ENCODE measurements around the gene HOMER2.
"Not testable (repeated sequence)": the region's sequence is repeated elsewhere in the genome, so short reads cannot be mapped to it uniquely, and the experiment has no call there.

The HOMER2 gene

DNA sequence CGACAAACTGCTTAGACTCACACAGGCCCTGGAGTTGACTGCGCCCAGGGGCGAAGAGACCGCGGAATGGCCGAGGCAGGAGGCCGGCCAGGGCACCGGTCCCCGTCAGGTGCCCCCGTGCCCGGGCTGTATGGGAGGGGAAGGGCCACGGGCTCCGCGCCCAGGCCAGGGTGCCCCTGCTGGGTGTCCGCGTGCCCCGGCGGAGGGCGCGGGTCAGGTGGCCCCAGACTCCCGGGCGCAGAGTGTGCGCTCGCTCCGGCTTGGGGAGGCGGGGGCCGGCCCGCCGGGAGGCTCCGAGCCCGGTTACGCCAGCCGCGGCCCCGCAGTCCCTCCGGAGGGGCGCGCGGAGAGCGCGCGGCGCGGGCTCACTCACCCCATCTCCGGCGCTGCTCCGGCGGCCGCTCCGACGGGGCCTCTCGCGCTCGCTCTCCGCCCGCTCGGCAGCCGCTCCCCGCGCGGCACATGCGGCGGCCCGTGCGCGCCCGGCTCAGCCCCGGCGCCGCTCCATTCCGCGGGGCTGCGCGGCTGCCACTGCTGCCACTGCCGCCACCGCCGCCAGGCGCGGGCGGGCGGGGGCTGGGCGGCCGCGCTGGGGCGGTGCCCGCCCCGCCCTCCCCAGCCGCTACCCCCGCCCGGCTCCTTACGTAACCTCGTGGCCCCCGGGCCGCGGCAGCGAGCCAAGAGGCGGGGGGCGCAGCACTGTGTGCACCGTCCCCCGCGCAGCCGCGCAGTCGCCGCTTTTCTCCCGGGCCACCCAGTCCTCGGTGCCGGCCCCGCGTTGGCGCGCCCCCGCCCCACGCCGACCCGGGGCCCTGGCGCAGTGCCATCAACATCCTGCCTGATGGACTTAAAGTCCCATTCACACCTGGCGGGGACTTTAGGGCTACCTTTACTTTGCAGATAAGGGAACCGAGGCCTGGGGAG is at the start of gene HOMER2:
HOMER2 (minus strand) TSS at position 563 of the 924 bp plus-strand sequence; CDS start at position 378, 185 bp downstream.
- peak in 1 of 2 donors; percentile 3 for DNase-seq (ENCODE audit: low read depth in 2 of 2)

DNA sequence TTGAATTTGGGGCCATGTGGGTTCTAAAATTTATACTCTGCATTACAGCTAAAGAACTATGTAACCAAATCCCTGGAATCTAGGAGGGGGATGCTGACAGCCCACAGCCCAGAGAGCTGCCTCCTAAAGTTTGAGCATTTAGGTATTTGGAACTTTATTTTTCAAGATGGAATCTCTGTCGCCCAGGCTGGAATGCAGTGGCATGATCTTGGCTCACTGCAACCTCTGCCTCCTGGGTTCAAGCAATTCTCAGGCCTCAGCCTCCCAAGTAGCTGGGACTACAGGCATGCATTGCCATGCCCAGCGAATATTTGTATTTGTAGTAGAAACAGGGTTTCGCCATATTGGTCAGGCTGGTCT is 48.1 kb upstream of the HOMER2 start:
- not testable (repeated sequence) for DNase-seq (ENCODE audit: low read depth in 2 of 2)

DNA sequence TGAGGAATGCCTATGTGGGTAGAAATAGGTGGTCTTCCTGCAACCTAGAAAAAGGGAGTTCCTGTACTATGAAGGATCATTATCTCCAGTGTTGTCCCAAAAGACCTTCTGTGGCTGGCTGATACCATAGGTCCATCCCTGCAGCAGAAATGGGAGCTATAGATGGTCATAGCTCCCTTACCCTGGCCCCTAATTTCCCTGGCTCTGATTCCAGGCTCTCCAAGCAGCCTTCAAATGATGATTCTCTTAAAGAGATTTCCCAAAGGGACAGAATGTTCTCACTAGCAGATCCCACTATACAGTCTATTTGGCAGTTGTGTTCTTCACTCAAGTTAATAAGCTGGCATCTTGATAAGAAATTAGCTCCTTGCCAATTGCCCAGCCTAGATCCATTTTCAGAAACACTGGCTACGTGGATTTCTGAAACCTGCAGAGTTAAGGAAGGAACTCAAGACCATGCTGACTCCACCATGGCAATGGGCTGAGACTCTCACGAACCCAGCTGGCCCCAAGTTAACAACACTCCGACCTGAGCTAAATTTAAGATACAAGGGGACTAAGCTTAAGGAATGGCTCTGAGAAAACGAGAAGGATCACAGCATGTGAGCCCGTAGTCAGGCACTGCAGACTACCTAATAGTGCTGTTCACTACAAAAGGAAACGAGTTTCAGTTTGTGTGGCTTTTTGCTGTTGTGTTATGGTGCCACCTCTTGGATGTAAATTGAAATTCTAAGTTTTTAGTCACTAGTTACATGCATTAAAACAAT is 47.6 kb upstream of the HOMER2 start:
- DNase-seq (ENCODE audit: low read depth in 2 of 2), result no peak

DNA sequence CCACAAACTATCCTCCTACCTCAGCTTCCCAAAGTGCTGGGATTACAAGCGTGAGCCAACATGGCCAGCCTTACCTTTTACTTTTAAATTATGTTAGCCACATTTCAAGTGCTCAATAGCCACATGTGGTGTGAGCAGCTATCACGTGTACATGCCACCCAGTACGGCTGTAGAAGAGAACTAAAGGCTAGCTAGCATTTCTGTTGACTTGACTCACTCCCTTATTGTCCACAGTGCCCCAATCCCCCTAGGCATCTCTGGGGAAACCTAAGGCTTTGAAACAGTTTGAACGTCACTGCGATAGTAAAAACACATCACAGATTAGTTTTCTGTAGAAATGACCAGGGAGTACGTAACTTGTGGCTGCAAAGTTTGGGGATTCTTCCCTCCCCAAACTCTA is 46.9 kb upstream of the HOMER2 start:
- DNase-seq (ENCODE audit: low read depth in 2 of 2), result no peak

DNA sequence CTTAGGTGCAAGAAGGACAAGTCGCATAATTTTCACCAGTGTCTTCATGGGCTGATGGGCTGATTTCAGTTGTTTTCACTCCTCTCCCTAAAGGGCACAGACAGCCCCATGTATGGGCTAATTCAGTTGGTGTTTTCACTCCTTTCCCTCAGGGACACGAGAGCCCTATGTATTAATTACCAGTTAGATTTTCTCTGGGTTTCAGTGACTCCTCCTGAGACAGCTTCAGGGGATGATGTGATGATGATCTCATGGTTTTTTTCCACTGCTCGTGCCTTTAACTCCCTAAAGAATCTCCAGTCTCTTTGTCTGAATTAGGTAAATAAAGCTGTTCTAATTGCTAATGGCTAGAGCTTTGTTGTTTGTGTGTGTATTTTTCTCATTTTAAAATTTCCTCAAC is 43.4 kb upstream of the HOMER2 start:
- no peak for DNase-seq (ENCODE audit: low read depth in 2 of 2)

DNA sequence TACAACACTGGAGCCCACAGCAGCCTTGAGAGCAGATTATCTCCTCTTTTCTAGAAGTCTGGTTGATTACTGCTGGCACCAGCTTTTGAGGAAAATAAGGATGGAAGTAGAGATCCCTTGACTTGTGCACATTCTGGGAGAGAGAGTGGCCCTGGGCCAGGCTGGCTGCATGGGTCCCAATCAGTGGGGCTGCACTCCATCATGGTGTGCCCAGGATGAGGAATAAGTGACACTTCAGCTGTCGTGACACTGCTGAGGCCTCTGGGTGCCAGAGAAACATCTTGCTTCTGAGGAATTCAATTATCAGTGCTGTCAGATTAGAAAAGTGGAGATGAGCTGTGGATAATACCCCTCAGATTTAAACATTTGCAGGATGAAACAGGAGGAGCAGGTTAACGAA is 42.6 kb upstream of the HOMER2 start:
- DNase-seq (ENCODE audit: low read depth in 2 of 2), result no peak

DNA sequence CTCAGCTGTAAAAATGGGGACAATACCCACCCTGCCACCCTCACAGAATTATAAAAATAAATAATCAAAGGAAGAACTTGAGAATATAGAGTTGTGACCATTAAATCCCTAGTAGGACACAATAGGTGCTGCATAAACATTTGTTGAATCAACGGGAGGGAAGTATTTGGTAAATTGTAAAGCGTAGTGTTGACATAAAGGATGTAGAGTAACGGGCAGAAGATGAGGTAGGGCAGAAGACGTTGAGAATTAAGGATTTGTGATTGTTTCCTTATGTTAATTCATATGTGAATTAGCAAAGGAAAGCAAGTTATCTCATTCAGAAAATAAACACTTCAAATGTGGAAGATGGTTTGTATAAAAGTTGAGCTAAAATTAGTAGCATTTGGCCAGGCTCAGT is 40.6 kb upstream of the HOMER2 start:
- DNase-seq (ENCODE audit: low read depth in 2 of 2), result no peak

DNA sequence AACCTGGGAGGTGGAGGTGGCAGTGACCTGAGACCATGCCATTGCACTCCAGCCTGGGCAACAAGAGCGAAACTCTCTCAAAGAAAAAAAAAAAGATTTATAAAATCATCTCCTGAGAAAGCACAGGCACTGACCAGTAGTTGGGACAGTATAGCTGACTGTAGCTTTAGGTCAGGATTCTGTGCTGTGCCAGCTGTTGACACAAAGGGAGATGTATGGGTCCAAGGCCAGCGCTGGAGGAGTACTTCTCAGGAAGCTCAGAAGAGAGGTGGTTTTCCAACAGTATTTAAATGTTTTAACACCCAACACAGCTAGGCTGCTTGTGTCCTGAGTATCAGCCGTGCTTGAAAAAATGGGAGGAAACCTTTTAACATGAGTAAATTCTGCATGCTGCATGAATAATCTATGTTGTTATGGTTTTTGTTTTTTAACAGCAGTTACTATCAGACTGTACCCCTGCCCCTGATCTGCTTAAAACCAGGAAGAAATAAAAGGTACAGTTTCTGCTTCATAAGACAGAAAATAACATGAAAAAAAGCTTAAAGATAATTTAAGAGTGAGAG is 40.0 kb upstream of the HOMER2 start:
- no peak for DNase-seq (ENCODE audit: low read depth in 2 of 2)

DNA sequence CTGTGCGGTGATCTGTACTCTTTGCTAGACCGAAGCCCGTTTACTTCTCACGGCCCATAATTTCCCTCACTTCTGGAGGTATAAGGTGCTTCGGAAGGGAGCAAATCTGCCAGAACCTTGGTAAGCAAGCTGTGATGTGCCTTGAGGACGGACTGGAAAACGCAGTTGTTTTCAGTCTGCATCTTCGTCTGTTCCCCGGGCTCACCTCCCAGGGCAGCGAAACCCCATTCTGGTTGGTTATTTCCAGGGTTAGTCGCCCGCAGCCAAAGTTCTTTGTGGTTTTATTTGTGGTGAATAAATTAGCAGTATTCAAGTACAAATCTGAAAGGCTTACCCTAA is 33.9 kb upstream of the HOMER2 start:
- no peak for DNase-seq (ENCODE audit: low read depth in 2 of 2)

DNA sequence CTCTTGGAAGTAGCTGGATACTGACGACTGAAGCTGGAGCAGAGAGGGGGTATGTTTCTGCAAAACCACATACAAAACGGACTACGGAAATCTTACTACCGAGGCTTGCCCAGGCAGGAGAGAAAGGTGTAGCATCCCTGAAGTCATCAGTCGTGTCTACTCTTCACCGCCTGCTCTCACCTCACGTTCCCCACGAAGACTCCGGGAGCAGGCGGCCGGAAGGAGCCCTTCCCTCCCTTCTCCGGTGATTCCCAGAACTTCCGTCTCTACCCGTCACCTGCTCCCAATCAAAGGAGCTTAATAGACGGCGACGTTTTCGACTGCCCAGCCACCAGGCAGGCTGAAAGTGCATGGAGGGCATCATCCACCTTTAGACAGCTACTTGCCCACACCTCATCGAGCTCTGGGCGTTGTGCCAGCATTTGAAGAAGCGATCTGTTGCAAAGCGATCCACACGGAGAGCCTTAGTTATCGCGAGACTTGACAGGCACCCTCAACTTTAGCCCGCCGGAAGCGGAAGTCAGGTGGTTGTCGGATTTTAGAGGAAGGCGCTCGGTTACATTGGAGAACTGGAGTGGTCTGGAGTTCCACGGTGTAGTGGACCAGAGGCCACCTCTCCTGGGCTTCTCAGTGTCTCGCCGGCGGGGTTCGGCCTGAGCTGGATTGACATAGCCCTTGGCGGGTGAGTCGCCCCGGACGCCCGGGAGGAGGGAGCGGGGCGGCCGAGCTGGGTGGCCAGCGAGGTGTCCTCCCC is 33.3 kb upstream of the HOMER2 start, which contains the start of gene RAMAC:
RAMAC (plus strand) TSS at position 523 of the 754 bp plus-strand sequence. CDS start 2,809 bp downstream, outside the sequence.
- peak; percentile 85 to 92 for DNase-seq (ENCODE audit: low read depth in 2 of 2)

DNA sequence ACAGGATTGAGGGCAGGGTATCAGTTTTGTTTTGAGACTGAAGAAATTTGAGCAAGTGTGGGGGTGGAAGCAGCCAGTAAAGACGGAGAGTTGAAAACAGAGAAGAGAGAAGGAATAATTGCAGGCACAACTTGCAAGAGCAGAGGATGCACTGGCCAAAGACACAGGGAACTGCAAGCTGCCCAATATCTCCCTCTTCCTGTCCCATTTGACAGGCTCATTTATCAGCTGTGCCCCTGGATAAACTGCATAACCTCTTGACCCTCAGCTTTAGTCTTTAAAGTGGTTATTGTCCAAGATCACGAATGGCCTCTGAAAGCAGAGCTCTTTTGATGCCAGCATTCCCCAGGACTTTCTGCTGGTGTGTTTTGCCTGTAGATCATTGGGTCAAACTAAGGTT is 28.5 kb upstream of the HOMER2 start:
- DNase-seq (ENCODE audit: low read depth in 2 of 2), result no peak

DNA sequence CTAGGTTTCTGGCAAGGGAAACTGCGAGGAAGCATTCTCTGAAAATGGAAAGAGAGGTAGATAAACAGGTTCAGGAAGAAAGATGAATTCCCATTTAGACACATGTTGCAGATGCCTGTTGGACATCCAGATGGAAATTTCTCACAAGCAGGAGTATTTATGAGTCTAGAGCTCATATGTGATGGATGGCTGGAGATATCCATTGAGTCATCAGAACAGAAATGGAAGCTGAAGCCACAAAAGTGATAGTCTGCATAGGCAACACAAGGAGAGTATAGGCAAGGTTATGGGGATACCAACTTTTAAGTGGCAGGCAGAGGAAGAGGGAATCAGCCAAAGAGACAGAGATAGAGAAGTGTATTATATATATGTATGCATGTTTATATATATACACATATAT is 27.2 kb upstream of the HOMER2 start:
- DNase-seq (ENCODE audit: low read depth in 2 of 2), result no peak

DNA sequence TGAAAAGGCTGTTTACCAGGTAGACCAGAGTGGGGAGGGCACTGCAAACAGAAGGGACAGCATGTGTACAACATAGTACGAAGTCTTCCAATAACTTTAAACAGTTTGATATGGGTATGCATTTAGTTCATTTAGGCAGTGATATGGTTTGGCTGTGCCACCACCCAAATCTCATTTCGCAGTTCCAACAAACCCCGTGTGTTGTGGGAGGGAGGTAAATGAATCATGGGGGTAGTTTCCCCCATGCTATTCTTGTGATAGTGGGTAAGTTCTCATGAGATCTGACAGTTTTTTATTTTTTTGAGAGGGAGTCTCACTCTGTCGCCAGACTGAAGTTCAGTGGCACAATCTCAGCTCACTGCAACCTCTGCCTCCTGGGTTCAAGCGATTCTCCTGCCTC is 25.9 kb upstream of the HOMER2 start:
- no peak for DNase-seq (ENCODE audit: low read depth in 2 of 2)

DNA sequence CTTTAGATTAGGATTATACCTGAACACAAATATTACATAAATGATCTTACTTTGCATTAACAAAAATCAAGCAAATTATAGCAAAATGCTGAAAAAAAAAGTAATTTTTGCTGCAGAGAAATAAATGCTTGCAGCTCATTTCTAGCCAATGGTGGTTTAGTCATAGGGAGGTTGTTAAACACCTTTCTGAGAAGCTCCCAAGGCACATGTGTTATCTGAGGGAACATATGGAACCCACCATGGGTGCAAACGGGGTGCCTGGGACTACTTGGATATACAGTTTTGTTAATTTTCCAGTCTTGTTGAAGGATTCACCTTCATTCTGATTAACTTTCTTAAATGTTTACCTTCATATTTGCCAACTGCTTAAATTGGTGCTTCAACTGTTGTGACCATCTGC is 24.6 kb upstream of the HOMER2 start:
- DNase-seq (ENCODE audit: low read depth in 2 of 2), result no peak

DNA sequence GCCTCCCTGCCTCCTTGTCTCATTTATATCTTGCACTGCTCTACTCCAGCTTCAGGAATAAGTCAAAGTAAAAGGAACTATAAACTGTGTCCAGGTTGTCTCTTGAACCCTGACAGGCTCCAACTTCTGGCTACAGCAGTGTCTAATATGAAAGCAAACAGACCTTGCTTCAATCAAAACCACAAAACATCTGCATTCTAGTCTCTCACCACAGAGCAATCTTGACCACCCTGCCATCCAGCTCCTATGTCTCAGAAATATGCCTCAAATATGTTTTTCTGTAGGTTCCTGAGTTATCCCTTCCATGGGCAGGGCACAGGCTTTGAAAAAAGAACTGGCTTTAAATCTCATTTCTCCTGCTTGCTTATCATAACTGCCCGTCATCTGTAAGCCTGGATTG is 20.5 kb upstream of the HOMER2 start:
- DNase-seq (ENCODE audit: low read depth in 2 of 2), result no peak

DNA sequence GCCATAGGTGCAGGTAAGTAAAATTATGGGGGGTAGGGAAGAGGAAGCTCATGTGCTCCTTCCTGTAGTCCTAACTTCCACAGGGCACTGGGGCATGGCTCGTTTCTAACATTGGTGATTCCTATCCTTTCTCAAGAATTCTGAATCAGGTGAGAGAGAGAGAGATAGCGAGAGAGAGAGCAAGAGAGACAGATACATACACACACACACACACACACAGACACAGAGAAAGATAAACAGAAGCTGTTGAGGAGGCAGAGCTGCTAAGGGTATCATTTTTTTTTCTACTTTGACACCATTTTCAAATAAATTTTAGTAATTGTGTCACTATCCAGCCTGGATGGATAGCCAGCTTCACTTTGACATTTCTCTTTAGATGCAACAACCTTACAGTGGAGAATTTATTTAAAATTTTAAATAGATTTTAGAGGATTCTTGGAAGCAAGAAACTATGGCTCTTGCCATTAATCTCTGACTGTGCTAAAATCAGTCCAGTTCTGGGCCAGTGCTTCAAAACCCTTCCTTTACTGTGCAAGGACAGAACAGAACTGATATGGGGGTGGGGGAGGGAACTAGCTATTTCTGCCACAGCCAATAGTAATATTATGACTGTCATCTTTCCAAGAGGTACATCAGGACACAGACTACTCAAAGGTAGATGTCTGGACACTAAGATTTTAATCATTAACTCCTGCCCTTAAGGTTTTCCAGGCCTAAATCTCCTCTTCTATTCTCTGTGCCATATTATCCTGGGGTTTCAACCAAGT is 18.9 kb upstream of the HOMER2 start:
- DNase-seq (ENCODE audit: low read depth in 2 of 2), result no peak

DNA sequence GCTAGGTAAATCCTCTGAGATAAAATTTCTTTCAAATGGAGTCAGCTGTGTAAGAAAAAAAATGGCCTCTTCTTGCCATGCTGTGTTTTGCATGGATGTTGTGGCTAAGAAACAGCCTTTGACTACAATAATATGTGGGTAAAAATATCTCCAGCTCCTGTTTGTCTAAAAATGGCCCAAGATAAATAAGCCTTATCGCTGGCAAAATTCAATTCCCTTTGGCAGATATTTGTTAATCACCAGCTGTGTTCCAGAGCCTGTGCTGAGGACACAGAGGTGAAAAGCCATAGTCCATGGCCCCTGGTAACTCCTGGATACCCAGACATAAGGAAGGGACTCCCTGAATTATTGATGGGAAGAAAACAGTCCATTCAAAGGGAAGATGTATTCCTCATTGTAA is 18.2 kb upstream of the HOMER2 start:
- no peak for DNase-seq (ENCODE audit: low read depth in 2 of 2)

DNA sequence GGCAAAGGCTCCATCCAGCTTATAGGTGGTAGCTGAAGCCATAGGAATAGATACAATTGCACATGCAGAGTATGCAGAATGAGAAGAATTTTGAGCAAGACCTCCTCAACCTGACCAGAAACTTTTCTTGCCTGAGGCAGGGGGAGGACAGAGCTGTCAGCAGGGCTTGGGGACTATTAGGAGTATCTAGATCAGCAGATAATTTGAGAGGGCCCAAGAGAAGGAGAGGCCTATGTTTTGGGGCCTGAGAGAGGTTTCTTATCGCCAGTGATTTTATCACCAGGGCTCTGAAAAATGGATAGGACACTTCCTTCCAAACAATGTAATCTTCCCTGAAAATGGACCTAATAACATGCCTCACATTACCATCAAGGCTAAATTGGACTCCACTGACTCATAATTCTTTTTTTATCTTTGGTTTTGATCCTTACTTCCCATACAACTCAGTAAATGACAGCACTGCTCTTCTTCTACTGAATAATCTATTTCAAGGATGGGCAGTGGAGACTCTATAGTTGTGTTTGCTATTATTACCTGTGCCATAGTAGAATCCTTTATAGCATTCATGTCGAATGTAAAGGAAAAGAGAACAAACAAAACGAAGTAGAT is 17.7 kb upstream of the HOMER2 start:
- DNase-seq (ENCODE audit: low read depth in 2 of 2), result no peak

DNA sequence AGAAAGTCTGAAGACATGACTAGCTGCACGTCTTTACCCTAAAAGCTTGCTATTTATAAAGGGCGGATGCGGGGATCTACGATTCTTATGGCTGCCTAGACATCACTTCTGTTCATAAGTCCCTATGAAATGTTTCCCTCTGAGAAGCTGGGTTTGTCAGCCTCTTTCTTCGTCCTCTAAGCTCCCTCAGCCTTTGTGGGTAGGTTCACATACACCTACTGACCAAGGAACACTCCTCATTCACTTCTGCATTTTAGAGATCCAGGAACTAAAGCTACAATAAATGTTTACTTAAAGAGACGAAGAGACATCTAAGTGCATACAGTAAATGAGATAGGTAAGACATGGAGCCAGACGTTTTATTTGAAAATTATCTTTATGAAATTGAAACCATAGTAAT is 16.8 kb upstream of the HOMER2 start:
- no peak for DNase-seq (ENCODE audit: low read depth in 2 of 2)

DNA sequence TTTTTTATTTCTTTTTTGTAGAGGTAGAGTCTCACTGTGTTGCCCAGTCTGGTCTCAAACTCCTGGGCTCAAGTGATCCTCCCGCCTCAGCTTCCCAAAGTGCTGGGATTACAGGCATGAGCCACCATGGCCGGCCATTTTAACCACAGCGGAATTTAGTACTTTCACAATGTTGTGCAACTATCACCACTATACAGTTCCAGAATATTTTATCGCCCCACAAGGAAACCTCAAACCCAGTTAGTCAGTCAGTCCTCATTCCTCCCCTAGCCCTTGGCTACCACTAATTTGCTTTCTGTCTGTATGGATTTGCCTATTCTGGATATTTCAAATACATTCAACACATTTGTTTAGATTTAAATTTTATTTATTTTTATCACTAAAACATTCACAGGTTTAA is 15.5 kb upstream of the HOMER2 start:
- no peak for DNase-seq (ENCODE audit: low read depth in 2 of 2)

DNA sequence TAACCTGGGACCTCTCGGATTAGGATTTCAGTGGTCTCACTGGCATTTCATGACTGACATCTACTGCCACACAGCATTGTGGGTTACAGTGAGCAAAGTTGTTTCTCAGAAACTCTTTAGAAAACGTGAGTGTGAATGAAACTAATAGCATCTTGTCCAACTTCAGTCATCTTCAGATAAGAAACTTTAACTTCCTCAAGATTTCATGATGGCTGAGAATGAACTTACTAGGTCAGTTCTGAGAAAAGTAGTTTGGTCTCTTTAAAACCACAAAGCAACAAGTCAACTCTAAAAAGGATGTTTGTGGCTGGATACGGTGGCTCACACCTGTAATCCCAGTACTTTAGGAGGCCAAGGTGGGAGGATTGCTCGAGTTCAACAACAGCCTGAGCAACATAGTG is 14.2 kb upstream of the HOMER2 start:
- no peak for DNase-seq (ENCODE audit: low read depth in 2 of 2)

Data from stimulated activated CD8-positive, alpha-beta memory T cell treated with anti-CD3 and anti-CD28 coated beads, Interleukin-7, amount 100 ng/mL, for 4 hours (primary cell).